HepG2 (cell line): ENCODE results near the gene DGUOK. TPM values are rescaled to one million over a fixed set of nuclear protein-coding genes. Genes with fewer than 3 reads are reported as not detected.

ENCODE experiments used
- ATAC-seq: fragments of 200-7000 bp; cut with Tn5 transposase; 3 replicates; pipeline ENCODE4 v1.9.1; 2020; ENCODE audit warnings: mild to moderate bottlenecking, moderate library complexity
- BruUV-seq: library from RNA; stranded (reverse); fragments of 400-500 nt; replicated peaks from 2 replicates; lab custom pipeline; 2021; lab: Mats Ljungman, UMichigan
- CTCF ChIA-PET: fragments of 300-600 bp; formaldehyde crosslinking; extraction: SDS; loops from one replicate; lab custom pipeline; 2021; ENCODE audit warnings: low total read pairs, inconsistent platforms, low intra/inter-chr PET ratio; lab: Yijun Ruan, JAX
- POLR2A ChIA-PET: fragments of 350-600 bp; sonication (Branson Sonifier 250); formaldehyde crosslinking; loops from one replicate; lab custom pipeline; 2020; ENCODE audit warnings: antibody characterized with exemption, inconsistent platforms; lab: Yijun Ruan, JAX
- DNase-seq: peaks from one replicate; pipeline ENCODE4 v3.0.0-alpha.2; 2015; ENCODE audit warnings: low spot score
- FAIRE-seq: peaks from 3 replicates; lab custom pipeline; 2011; peaks lifted over from hg19 to GRCh38; lab: Jason Lieb, UNC
- H2AFZ ChIP-seq: one replicate; pipeline ENCODE4 v1.6.1; 2011; ENCODE audit warnings: low read length, inconsistent platforms
- H3K27ac ChIP-seq: fragments of 300-600 bp; 3 replicates; pipeline ENCODE4 v1.8.0; 2011; ENCODE audit warnings: mixed run types, mild to moderate bottlenecking, mixed read lengths, low read length, inconsistent platforms; ENCODE audit not compliant: insufficient read depth; ENCODE audit errors: extremely low read length
- H3K27me3 ChIP-seq, 2 experiments: fragments of 200-600 bp in 1 of 2; 2 replicates in 1 of 2; 3 replicates in 1 of 2; pipeline versions ENCODE4 v1.6.0 to v1.8.0; 2011; ENCODE audit warnings: low read length in 2 of 2, mild to moderate bottlenecking in 2 of 2, moderate library complexity in 2 of 2, inconsistent platforms in 1 of 2; ENCODE audit not compliant: insufficient read depth in 2 of 2, control insufficient read depth in 1 of 2
- H3K36me3 ChIP-seq, 2 experiments: fragments of 200-600 bp in 1 of 2; replicated peaks in 1 of 2; 2 replicates in 1 of 2; 3 replicates in 1 of 2; pipeline versions ENCODE4 v1.5.1 to v1.8.0; 2011; ENCODE audit warnings: low read length in 2 of 2, inconsistent platforms in 1 of 2; ENCODE audit not compliant: insufficient read depth in 2 of 2, control insufficient read depth in 1 of 2
- H3K4me1 ChIP-seq: 2 replicates; pipeline ENCODE4 v1.5.1; 2012; ENCODE audit warnings: low read length, inconsistent platforms; ENCODE audit not compliant: insufficient read depth
- H3K4me2 ChIP-seq: 2 replicates; pipeline ENCODE4 v1.6.0; 2011; ENCODE audit warnings: low read depth, low read length, inconsistent platforms
- H3K4me3 ChIP-seq, 3 experiments: fragments of 200-600 bp in 1 of 3; sonication (generic), shearing (Covaris generic) in 1 of 3; replicated peaks in 1 of 3; 2 replicates each; pipeline ENCODE4 v1.5.1; 2011 to 2016; ENCODE audit warnings: low read length in 3 of 3, inconsistent platforms in 2 of 3, low read depth in 2 of 3, mild to moderate bottlenecking in 2 of 3, control low read depth in 1 of 3, mixed read lengths in 1 of 3; ENCODE audit not compliant: insufficient read depth in 1 of 3
- H3K79me2 ChIP-seq: one replicate; pipeline ENCODE4 v1.6.1; 2011; ENCODE audit warnings: low read length, inconsistent platforms; ENCODE audit not compliant: insufficient read depth
- H3K9ac ChIP-seq: 2 replicates; pipeline ENCODE4 v1.6.0; 2011; ENCODE audit warnings: mild to moderate bottlenecking, low read depth, low read length, inconsistent platforms; ENCODE audit not compliant: insufficient read depth
- H3K9me3 ChIP-seq: 2 replicates; pipeline ENCODE4 v1.5.1; 2012; ENCODE audit warnings: mild to moderate bottlenecking, low read length
- H4K20me1 ChIP-seq: 2 replicates; pipeline ENCODE4 v1.6.0; 2011; ENCODE audit warnings: inconsistent platforms, mild to moderate bottlenecking, low read length, moderate library complexity; ENCODE audit not compliant: insufficient read depth
- GTF2F1 ChIP-seq: fragments of 150-350 bp; IDR thresholded peaks from 2 replicates; pipeline ENCODE4 v1.6.1; 2014; ENCODE audit warnings: low read length
- NFE2 ChIP-seq: sonication (generic); formaldehyde crosslinking; IDR thresholded peaks from 2 replicates; pipeline ENCODE4 v1.4.0; 2020; ENCODE audit warnings: missing genetic modification reagents
- ONECUT2 ChIP-seq: sonication (generic); formaldehyde crosslinking; IDR thresholded peaks from 2 replicates; pipeline ENCODE4 v1.4.0; 2020; ENCODE audit warnings: missing genetic modification reagents
- RBFOX2 ChIP-seq: fragments of 200-400 bp; formaldehyde crosslinking; IDR thresholded peaks from 2 replicates; pipeline ENCODE4 v1.6.1; 2017; ENCODE audit warnings: low read depth, mild to moderate bottlenecking, low read length
- ZNF136 ChIP-seq: sonication (generic); formaldehyde crosslinking; IDR thresholded peaks from 2 replicates; pipeline ENCODE4 v1.8.1; 2022; ENCODE audit warnings: low read depth, mild to moderate bottlenecking, moderate library complexity, missing genetic modification reagents
- ZNF142 ChIP-seq: sonication (generic); formaldehyde crosslinking; IDR thresholded peaks from 2 replicates; pipeline ENCODE4 v1.4.0; 2020; ENCODE audit warnings: missing genetic modification reagents
- WGBS: methylation state at CpG from one replicate; pipeline ENCODE4 v1.1.6; 2017; ENCODE audit warnings: low lambda C conversion rate; 5-methylcytosine and 5-hydroxymethylcytosine counted together
- in situ Hi-C: cut with HindIII; loops from 2 replicates; pipeline ENCODE4 v1.10.0; 2017; ENCODE audit warnings: low pct_unique_long_range_greater_than_20kb; ENCODE audit not compliant: extremely low pct_ligation_motif_present
- intact Hi-C: fragments of 100-400 bp; cut with micrococcal nuclease; formaldehyde crosslinking; loops from one replicate; pipeline ENCODE4 v1.10.0; 2022; ENCODE audit not compliant: unreplicated experiment
- polyA plus RNA-seq, 8 experiments: library from polyadenylated mRNA; depleted of rRNA in 3 of 8; stranded (reverse) in 7 of 8; unstranded in 1 of 8; fragments of >200 nt; fragmentation: Illumina TruSeq in 4 of 8; extraction: Trizol in 4 of 8; gene quantifications; 2 replicates each; pipeline versions ENCODE4 v1.2.1 to v1.2.3, GENCODE V29; 2011 to 2016; ENCODE audit warnings: low read depth in 4 of 8, missing spikeins in 1 of 8, mixed read lengths in 1 of 8; ENCODE audit not compliant: insufficient read depth in 1 of 8
- total RNA-seq, 5 experiments: library from RNA; depleted of rRNA; stranded (reverse); fragments of >200 nt; fragmentation: Illumina TruSeq; extraction: Trizol; gene quantifications; 2 replicates each; pipeline ENCODE4 v1.2.3, GENCODE V29; 2016; ENCODE audit warnings: low read depth in 1 of 5

The DGUOK gene
- total and polyA plus RNA-seq, 2 of the 13 experiments (the other 11 are each of a cell fraction or from before 2014, with no cell fraction given): 105 to 137 TPM

GRCh38 chr2:73888388-73888787, 38.3 kb upstream of the DGUOK start:
- no peak for FAIRE-seq
- 11% methylated on average over 2 of the region's 2 CpGs for WGBS
- no peak overlapping the region for H3K27ac ChIP-seq

More at GRCh38 chr2:73888388-73888787, 38.3 kb upstream of the DGUOK start:
- Histone ChIP-seq H2AFZ (no peak overlapping the region), H3K27me3 (peaks cover 0 to 32% of the 10 kb centered on the region in 2 experiments), H3K79me2 (no peaks in the 10 kb centered on the region), H3K4me2 (no peak overlapping the region), H3K9ac (no peak overlapping the region), H4K20me1 (no peaks in the 10 kb centered on the region), H3K4me3 (no peak overlapping the region), H3K36me3 (no peaks in the 10 kb centered on the region), H3K4me1 (peaks cover 12% of the 10 kb centered on the region), H3K9me3 (no peaks in the 10 kb centered on the region)
- TF ChIP-seq ONECUT2 (CRISPR knock-in tag): no peak
- no peak for TF ChIP-seq ZNF142 (CRISPR knock-in tag)
- TF ChIP-seq NFE2 (CRISPR knock-in tag): no peak
- no peak for TF ChIP-seq ZNF136 (CRISPR knock-in tag)
- no peak for TF ChIP-seq GTF2F1
- no peak for TF ChIP-seq RBFOX2
- intact Hi-C loops (no loop called here), in situ Hi-C loops (no loop called here)
- ChIA-PET POLR2A (no interaction called here), CTCF (no interaction called here)
- ATAC-seq (no peak), DNase-seq (no peak)
- BruUV-seq: no TSS peak
